Activated CD8-positive, alpha-beta memory T cell treated with anti-CD3 and anti-CD28 coated beads for 36 hours (primary cell): ENCODE results near the gene CPT1C. TPM values are rescaled to one million over a fixed set of nuclear protein-coding genes. Genes with fewer than 3 reads are reported as not detected.

Source experiments
- CTCF ChIA-PET: fragments of 350-600 bp; sonication (Branson Sonifier 250); formaldehyde crosslinking; loops from one replicate; lab custom pipeline; 2021; ENCODE audit warnings: antibody characterized with exemption; lab: Charles Lee
- POLR2A ChIA-PET: fragments of 350-600 bp; sonication (Branson Sonifier 250); formaldehyde crosslinking; loops from one replicate; lab custom pipeline; 2021; ENCODE audit warnings: antibody characterized with exemption; lab: Charles Lee
- total RNA-seq, 2 experiments: library from RNA; stranded (reverse); gene quantifications; one replicate each; pipeline ENCODE4 v1.2.3, GENCODE V29; 2021

CPT1C gene
- under 1 TPM; 0.32 to 0.61 TPM for total RNA-seq

DNA sequence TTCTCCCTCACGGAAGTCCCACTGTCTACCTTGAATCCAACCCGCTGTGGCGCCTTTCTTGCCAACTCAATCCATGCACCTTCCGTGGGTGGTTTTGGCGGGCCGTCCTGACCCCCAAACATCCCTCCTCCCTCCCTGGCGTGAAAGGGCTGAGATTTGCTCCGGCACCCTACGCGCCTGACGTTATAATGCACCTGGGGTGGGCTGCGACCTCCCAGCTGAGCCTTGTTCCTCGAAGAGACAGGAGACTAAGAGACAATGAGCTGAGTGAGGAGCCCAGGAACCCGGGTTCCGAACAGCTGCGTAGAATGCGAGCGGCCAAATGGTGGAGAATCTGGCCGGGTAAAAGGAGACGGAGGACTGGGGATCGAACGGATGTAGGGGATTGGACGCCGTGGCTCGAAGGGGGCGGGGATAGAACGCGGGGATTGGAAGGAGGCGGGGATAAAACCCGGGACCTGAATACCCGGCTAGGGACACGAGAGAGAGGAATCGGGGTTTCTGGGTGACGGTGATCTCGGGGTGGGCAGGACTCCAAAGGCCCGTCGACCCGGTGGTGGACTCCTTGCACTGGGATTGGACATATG, at the start of gene CPT1C:
Gene CPT1C (plus strand): TSS at position 461 of the 587 bp plus-strand sequence. CDS start 1,137 bp downstream, outside the sequence.
- POLR2A ChIA-PET: interaction anchor here (1.2 kb wide), 1 partner anchor 13 kb away, joined by 4 read pairs; no protein-coding TSS in a partner anchor
- CTCF ChIA-PET: interaction anchor here (1.7 kb wide), 1 partner anchor 10 kb away, joined by 5 read pairs; no protein-coding TSS in a partner anchor

DNA sequence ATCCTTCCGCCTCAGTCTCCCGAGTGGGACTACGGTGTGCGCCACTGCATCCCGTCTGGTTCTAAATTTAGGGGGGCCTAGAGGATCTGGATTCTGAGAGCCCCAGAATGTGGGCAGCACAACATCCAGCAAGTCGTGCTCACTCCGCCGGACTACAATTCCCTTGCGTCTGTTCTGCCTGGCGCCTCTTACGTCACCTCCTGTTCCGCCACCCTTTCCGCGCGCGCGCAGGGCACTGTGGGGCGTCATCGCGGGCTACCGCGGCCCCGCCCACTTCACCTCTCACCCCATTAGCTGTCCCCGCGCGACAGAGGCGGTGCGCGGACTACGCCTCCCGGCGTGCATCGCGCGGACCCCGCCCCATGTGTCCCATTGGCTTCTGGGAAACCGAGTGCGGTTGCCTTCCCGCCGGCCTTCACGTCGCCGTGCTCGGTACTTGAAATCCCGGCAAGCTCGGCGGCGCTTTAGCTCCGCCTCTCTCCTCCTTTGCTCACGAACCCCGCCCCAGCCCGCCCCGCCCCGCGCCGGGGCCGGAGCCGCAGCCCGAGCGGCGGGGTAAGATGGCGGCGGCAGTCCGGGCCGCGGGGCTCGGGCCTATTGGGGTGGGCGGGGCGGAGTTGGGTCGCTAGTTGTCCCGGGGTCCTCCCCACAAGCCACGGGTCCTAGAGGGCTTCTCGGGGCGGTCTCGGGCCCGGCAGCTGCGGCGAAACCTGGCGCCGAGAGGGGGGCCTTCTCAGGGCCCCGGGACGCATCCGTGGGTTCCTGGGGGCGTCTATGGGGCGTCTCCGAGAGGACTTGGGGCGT, 49.0 kb upstream of the CPT1C start, which contains the start of gene SCAF1:
Gene SCAF1 (plus strand): TSS at position 522 of the 804 bp plus-strand sequence. CDS start 2,818 bp downstream, outside the sequence.
- POLR2A ChIA-PET: no interaction called here
- CTCF ChIA-PET: interaction anchor here (0.8 to 2.2 kb wide), 3 partner anchors 31 to 118 kb away, joined by 3 to 8 read pairs (median 6); partner anchors contain the start of gene PRR12

DNA sequence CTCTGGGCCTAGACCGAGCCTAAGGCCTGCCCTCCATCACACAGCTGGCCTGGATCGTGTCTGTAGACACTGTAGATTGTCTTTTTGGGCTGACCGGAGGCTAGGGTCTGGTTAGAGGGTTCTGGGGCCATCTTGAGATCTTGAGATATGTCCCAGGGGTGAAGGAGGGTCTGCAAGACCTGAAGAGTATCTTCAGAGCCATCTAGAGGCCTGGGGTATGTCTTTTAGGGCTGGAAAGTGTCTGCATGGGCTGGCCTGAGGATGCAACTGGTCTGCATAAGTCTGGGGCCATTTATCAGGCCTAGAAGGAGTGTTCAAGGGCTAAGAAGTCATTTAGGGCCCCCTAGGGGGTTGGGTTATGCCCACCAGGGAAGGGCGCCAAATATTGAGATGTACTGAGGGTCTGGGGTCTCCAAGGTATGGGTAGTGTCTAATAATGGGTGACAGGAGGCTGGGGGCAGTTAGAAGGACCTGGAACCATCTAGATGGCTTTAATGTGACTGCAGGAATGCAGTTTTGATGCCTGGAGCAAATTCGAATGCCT, 48.4 kb upstream of the CPT1C start:
- POLR2A ChIA-PET: no interaction called here
- CTCF ChIA-PET: interaction anchor here (0.8 to 1.4 kb wide), 3 partner anchors 30 to 39 kb away, joined by 3 to 6 read pairs (median 6); partner anchors contain the start of gene PRMT1

DNA sequence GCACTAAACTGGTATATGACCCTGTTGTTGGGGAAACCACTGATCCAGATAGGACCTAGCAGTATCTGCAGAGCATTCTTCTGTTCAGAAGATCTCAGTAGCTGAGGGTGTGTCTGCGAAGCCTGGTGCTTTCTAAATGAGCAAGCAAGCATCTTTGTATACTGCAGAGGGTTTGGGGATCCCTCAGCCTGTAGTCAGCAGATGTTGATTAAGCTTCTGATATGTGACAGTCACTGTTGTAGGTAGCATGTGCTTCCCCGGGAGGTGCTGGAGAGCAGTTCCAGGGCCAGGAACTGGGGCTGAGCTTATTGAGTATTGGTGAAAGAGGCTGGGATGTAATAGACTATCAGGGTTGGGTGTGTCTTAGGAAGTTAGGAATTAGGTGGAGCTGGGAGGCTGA, 47.5 kb upstream of the CPT1C start:
- POLR2A ChIA-PET: interaction anchor here (0.5 to 0.7 kb wide), 3 partner anchors 24 to 79 kb away, joined by 3 to 5 read pairs (median 4); no protein-coding TSS in a partner anchor
- CTCF ChIA-PET: interaction anchor here (0.8 to 1.1 kb wide), 4 partner anchors 21 to 38 kb away, joined by 3 to 6 read pairs (median 4); partner anchors contain the start of gene PRMT1

DNA sequence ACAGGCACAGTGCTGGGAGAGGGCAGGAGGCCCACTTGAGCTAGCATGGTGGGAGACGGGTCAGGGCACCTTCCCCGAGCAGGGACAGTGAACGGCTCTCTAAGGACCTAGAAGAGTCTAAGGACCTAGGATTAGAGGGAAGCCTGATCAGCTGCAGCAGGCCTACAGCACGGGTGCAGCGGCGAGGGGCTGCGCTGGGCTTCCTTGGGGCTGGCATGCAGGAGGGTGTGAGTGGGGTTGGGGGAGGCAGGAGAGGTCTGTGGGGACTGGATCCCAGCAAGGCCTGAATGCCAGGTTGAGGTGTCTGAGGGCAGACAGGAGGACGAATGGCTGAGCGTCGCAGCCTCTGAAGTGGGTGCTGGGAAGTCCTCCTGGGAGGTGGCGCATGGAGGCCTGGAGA, 45.3 kb upstream of the CPT1C start:
- POLR2A ChIA-PET: no interaction called here
- CTCF ChIA-PET: no interaction called here

DNA sequence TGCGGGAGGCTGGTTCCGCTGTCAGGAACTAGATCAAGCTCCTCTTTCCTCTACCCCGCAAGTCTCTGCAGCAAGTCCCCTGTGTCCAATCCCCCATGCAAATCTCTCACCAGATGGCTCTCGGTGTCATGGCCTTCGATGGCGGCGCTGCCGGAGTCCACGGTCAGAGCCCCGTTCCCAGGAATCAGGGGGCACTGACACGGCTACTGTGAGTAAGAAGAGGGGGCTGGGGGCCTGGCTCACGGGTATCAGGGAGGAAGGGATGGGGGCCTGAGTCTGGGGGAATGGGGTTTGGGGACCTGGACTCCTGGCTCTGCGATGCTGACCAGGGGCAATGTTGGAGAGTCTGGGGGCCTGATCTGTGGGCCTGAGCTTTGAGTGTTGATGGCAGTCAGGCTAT, 44.9 kb upstream of the CPT1C start:
- ChIA-PET POLR2A (no interaction called here), CTCF (no interaction called here)

DNA sequence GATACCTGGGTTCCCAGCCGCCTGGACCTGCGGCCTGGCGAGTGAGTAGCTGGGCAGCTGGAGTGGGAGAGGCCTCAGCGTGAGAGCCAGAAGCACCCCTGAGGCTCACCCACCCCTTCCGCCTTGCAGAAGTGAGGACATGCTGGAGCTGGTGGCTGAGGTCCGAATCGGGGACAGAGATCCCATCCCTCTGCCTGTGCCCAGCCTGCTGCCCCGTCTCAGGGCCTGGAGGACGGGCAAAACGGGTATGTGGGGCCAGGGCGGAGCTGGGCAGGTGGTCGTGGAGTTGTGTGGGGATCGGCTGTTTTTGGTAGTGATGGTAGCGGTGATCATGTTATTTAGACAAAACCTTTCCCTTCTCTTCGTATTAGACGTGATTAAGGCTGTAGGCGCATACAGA, 44.3 kb upstream of the CPT1C start:
- CTCF ChIA-PET: no interaction called here

DNA sequence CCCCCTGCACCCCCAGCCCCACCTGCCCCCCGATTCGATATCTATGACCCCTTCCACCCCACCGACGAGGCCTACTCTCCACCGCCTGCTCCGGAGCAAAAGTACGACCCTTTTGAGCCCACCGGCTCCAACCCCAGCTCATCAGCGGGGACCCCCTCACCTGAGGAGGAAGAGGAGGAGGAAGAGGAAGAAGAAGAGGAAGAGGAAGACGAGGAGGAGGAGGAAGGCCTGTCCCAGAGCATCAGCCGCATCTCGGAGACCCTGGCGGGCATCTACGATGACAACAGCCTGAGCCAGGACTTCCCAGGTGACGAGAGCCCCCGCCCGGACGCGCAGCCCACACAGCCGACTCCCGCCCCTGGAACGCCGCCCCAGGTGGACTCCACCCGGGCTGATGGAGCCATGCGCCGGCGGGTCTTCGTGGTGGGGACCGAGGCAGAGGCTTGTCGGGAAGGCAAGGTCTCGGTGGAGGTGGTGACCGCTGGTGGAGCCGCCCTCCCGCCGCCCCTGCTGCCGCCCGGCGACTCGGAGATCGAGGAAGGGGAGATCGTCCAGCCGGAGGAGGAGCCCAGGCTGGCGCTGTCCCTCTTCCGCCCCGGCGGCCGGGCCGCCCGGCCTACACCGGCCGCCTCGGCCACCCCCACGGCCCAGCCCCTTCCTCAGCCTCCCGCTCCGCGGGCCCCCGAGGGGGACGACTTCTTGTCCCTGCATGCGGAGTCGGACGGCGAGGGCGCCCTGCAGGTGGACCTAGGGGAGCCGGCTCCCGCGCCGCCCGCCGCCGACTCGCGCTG, 39.7 kb upstream of the CPT1C start:
- ChIA-PET CTCF (no interaction called here), POLR2A (no interaction called here)

More for the DNA sequence above, 44.3 kb upstream of the CPT1C start:
- POLR2A ChIA-PET: no interaction called here

DNA sequence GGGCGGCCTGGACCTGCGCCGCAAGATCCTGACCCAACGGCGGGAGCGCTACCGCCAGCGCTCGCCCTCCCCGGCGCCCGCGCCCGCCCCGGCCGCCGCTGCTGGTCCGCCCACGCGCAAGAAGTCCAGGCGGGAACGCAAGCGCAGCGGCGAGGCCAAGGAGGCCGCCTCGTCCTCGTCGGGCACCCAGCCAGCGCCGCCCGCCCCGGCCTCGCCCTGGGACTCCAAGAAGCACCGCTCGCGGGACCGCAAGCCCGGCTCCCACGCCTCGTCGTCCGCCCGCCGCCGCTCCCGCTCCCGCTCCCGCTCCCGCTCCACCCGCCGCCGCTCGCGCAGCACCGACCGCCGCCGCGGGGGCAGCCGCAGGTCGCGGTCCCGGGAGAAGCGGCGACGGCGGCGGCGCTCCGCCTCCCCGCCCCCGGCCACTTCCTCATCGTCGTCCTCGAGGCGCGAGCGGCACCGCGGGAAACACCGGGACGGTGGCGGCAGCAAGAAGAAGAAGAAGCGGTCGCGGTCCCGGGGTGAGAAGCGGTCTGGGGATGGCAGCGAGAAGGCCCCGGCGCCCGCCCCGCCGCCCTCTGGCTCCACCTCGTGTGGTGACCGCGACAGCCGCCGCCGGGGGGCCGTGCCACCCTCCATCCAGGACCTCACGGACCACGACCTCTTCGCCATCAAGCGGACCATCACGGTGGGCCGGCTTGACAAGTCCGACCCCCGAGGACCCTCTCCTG, 38.9 kb upstream of the CPT1C start:
- CTCF ChIA-PET: no interaction called here
- POLR2A ChIA-PET: no interaction called here

DNA sequence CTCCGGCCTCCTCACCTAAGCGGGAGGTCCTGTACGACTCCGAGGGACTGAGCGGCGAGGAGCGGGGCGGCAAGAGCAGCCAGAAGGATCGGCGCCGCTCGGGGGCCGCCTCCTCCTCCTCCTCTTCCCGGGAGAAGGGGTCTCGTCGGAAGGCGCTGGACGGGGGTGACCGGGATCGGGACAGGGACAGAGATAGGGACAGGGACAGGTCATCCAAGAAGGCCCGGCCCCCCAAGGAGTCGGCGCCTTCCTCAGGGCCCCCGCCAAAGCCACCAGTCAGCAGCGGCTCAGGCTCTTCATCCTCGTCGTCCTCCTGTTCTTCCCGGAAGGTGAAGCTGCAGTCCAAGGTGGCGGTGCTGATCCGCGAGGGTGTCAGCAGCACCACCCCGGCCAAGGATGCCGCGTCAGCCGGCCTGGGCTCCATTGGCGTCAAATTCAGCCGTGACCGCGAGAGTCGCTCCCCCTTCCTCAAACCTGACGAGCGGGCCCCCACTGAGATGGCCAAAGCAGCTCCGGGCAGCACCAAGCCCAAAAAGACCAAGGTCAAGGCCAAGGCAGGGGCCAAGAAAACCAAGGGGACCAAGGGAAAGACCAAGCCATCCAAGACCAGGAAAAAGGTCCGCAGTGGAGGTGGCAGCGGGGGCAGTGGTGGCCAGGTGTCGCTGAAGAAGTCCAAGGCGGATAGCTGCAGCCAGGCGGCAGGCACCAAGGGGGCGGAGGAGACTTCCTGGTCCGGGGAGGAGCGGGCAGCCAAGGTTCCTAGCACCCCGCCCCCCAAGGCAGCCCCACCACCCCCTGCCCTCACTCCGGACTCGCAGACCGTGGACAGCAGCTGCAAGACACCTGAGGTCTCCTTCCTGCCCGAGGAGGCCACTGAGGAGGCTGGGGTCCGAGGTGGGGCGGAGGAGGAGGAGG, 38.1 kb upstream of the CPT1C start:
- POLR2A ChIA-PET: interaction anchor here (0.6 kb wide), 1 partner anchor 127 kb away, joined by 3 read pairs; no protein-coding TSS in a partner anchor
- CTCF ChIA-PET: no interaction called here

DNA sequence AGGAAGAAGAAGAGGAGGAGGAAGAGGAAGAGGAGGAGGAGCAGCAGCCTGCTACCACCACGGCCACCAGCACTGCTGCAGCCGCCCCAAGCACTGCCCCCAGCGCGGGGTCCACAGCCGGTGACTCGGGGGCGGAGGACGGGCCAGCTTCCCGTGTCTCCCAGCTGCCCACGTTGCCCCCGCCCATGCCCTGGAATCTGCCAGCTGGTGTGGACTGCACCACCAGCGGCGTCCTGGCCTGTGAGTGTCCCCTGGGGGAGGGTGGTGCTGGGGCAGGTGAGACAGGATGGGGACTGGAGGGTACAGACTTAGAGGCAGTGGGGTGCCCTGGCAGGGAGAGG, 37.5 kb upstream of the CPT1C start:
- ChIA-PET CTCF (no interaction called here), POLR2A (no interaction called here)

DNA sequence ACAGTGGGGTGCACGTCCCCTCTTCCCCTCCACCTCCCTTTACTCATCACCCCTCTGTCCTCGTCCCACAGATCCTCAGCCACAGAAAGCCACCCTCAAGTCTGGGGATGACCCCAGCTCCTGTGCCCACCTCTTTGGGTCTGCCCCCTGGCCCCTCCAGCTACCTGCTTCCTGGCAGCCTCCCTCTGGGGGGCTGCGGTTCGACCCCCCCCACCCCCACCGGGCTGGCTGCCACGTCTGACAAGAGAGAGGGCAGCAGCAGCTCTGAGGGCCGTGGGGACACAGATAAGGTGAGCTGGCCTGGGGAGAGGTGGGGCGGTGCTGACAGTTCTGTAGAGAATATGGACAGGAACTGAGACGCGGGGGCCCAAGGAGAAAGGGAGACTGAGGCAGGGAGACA, 36.3 kb upstream of the CPT1C start:
- CTCF ChIA-PET: interaction anchor here (1.5 kb wide), 1 partner anchor 18 kb away, joined by 4 read pairs; no protein-coding TSS in a partner anchor
- POLR2A ChIA-PET: interaction anchor here (1.6 kb wide), 1 partner anchor 10 kb away, joined by 7 read pairs; no protein-coding TSS in a partner anchor

DNA sequence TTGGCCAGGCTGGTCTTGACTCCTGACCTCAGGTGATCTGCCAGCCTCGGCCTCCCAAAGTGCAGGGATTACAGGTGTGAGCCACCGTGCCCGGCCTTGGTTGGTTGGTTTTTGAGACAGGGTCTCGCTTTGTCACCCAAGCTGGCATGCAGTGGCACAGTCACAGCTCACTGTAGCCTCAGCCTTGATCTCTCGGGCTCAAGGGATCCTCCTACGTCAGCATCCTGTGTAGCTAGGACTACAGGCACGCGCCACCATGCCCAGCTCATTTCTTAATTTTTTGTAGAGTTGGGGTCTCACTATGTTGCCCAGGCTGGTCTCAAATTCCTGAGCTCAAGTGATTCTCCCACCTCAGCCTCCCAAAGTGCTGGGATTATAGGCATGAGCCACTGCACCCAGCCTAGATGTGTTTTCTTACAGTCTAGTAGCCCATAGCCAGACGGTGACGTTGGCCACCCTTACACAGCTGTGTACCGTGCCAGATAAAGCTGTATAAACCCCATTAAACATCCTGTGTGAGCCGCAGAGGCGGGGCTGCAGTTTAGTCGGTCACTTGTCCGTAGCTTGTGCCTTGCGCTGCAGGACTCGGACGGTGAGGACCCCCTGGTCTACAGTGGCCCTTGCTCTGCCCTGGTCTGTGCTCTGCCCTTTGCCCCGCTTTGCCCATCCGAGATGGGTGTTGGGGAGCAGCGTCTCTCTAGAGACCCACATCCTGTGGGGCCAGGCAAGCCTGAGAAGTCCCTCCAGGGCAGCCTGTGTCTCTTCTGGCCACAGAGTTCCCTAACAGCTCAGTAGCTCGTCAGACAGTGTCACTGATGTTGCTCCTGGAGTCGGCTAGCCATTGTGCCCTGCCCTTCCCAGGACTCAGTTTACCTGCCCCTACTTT, 35.1 kb upstream of the CPT1C start:
- CTCF ChIA-PET: interaction anchor here (1.5 kb wide), 1 partner anchor 16 kb away, joined by 4 read pairs; no protein-coding TSS in a partner anchor
- POLR2A ChIA-PET: interaction anchor here (1.6 kb wide), 1 partner anchor 9 kb away, joined by 7 read pairs; no protein-coding TSS in a partner anchor

DNA sequence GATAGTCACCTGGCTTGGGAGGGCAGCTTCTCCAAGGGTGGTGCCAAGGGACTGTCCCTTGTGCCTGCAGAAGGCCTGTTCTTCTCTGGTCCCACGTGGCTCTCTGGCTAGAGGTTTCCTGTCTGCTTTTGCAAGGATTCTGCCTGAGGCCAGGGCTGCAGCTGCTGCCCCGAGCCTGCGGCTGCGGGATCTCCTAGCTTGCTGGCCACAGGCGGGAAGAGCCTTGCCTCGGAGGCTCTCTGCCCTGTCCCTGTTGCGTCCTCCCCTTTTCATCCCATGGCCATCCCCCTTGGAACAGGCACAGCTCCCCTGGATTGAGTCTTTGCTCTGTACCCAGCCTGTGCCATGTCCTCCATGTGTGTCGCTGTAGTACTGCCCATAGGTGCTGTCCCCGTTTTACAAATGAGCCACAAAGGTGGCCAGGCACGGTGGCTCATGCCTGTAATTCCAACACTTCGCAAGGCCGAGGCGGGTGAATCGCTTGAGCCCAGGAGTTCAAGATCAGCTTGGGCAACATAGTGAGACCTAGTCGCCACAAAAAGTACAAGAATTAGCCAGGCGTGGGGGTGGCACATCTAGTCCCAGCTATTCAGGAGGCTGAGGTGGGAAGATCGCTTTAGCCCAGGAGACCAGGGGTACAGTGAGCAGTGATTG, 34.3 kb upstream of the CPT1C start:
- CTCF ChIA-PET: interaction anchor here (0.6 kb wide), 1 partner anchor 136 kb away, joined by 5 read pairs; no protein-coding TSS in a partner anchor

DNA sequence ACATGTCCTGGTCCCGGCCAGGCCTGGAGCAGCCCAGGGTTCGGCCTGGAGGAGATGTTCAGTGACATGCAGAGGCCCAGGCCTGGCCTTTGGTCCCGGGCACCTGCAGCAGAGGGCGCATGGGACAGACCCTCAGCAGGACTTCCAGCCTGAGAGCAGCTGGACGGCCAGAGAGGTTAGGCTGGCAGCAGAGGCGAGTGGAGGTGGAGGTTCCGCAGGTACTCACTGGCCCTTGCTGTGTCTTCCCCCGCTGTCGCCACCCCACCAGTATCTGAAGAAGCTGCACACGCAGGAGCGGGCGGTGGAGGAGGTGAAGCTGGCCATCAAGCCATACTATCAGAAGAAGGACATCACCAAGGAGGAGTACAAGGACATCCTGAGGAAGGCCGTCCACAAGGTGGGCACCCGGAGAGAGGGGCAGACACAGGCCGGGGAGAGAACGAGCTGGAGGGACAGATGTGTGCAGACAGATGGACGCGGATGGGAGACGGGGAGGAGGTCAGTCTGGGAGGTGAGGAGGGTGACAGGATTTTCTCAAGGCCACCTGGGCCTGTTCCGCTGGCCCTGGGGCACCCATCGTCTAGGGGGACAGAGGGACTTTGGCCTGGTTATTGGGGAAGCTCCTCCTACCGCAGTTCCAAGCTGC, 33.3 kb upstream of the CPT1C start:
- CTCF ChIA-PET: interaction anchor here (0.6 to 1.1 kb wide), 2 partner anchors 20 to 557 kb away, joined by 3 read pairs; no protein-coding TSS in a partner anchor
- POLR2A ChIA-PET: no interaction called here

More for the DNA sequence above, 34.3 kb upstream of the CPT1C start:
- POLR2A ChIA-PET: no interaction called here
